ENCODE data around the gene ZNF624.
"Not testable (repeated sequence)": the region's sequence is repeated elsewhere in the genome, so short reads cannot be mapped to it uniquely, and the experiment has no call there.

GRCh38 chr17:16689731-16690281 is 36.2 kb upstream of the ZNF624 start, which contains the start of gene CCDC144A:
- peak; percentile 68 for TF ChIP-seq CTCF (conservative IDR thresholded peaks at IDR 0.05)
- not testable (repeated sequence) for TF ChIP-seq ZFX (IDR thresholded peaks at IDR 0.05)

All from C4-2B (cell line).